BJ (cell line): Measurements from ENCODE around the gene TAF3. TPM values are rescaled to one million over a fixed set of nuclear protein-coding genes. Genes with fewer than 3 reads are reported as not detected.

Experiments used
- CTCF ChIA-PET: fragments of 350-600 bp; formaldehyde crosslinking; extraction: SDS; loops from one replicate; lab custom pipeline; 2021; ENCODE audit warnings: antibody characterized with exemption, inconsistent platforms; lab: Yijun Ruan, JAX
- POLR2A ChIA-PET: fragments of 300-600 bp; sonication (Branson Sonifier 250); formaldehyde crosslinking; extraction: SDS; loops from one replicate; lab custom pipeline; 2021; ENCODE audit warnings: antibody characterized with exemption; lab: Charles Lee
- DNase-seq: peaks from one replicate; pipeline ENCODE4 v3.0.0-alpha.2; 2011; ENCODE audit warnings: low read depth
- H3K27me3 ChIP-seq: 2 replicates; pipeline ENCODE4 v1.6.0; 2011; ENCODE audit warnings: low read length; ENCODE audit not compliant: control insufficient read depth, insufficient read depth
- H3K36me3 ChIP-seq: 2 replicates; pipeline ENCODE4 v1.5.1; 2011; ENCODE audit warnings: low read length; ENCODE audit not compliant: control insufficient read depth, insufficient read depth
- H3K4me3 ChIP-seq: 2 replicates; pipeline ENCODE4 v1.5.1; 2011; ENCODE audit warnings: low read depth, mild to moderate bottlenecking, control low read depth, low read length
- polyA plus RNA-seq: library from polyadenylated mRNA; depleted of rRNA; stranded (reverse); fragments of >200 nt; gene quantifications from 2 replicates; pipeline ENCODE4 v1.2.3, GENCODE V29; 2011
- TF ChIP-seq, protein P1 (sequence below): IDR thresholded peaks from 2 replicates; pipeline ENCODE4 v1.5.1; 2011; ENCODE audit warnings: low read depth, mild to moderate bottlenecking, control low read depth, inconsistent platforms, low read length, moderate library complexity; ENCODE audit not compliant: insufficient read depth

The TAF3 gene
- polyA plus RNA-seq, 1 experiment, result 1.8 TPM

DNA sequence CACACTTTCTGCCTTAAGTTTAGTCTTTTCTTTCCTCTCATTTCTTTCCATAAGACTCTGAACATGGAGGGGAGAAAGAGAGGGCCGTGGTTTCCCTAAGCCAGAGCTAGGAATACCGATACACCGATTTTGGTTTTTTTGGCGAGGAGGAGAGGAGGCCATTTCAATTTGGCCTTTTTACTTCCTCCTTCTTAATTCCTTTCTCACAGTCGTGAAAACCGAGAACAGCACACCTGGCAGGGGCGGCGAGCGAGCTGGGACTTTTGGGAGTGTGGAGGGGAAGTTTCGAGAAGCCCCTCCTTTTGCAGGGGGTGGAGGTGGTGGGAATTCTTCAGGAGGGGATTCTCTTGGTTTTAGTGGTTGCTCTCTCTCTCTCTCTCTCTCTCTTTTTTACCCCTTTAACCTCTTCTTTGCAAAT lies 242.4 kb downstream of the TAF3 start:
- TF ChIP-seq, protein P1, sequence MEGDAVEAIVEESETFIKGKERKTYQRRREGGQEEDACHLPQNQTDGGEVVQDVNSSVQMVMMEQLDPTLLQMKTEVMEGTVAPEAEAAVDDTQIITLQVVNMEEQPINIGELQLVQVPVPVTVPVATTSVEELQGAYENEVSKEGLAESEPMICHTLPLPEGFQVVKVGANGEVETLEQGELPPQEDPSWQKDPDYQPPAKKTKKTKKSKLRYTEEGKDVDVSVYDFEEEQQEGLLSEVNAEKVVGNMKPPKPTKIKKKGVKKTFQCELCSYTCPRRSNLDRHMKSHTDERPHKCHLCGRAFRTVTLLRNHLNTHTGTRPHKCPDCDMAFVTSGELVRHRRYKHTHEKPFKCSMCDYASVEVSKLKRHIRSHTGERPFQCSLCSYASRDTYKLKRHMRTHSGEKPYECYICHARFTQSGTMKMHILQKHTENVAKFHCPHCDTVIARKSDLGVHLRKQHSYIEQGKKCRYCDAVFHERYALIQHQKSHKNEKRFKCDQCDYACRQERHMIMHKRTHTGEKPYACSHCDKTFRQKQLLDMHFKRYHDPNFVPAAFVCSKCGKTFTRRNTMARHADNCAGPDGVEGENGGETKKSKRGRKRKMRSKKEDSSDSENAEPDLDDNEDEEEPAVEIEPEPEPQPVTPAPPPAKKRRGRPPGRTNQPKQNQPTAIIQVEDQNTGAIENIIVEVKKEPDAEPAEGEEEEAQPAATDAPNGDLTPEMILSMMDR, result no peak
- POLR2A ChIA-PET, result no interaction called here
- H3K27me3 ChIP-seq, result no peaks in the 10 kb centered on the region; the same call in 1 of the 2 replicates
- CTCF ChIA-PET, result interaction anchor here (1.2 kb wide), 1 partner anchor 9 kb away, joined by 5 read pairs; no protein-coding TSS in a partner anchor
- H3K36me3 ChIP-seq, result no peaks in the 10 kb centered on the region
- H3K4me3 ChIP-seq, result no peak overlapping the region
- no peak for DNase-seq

DNA sequence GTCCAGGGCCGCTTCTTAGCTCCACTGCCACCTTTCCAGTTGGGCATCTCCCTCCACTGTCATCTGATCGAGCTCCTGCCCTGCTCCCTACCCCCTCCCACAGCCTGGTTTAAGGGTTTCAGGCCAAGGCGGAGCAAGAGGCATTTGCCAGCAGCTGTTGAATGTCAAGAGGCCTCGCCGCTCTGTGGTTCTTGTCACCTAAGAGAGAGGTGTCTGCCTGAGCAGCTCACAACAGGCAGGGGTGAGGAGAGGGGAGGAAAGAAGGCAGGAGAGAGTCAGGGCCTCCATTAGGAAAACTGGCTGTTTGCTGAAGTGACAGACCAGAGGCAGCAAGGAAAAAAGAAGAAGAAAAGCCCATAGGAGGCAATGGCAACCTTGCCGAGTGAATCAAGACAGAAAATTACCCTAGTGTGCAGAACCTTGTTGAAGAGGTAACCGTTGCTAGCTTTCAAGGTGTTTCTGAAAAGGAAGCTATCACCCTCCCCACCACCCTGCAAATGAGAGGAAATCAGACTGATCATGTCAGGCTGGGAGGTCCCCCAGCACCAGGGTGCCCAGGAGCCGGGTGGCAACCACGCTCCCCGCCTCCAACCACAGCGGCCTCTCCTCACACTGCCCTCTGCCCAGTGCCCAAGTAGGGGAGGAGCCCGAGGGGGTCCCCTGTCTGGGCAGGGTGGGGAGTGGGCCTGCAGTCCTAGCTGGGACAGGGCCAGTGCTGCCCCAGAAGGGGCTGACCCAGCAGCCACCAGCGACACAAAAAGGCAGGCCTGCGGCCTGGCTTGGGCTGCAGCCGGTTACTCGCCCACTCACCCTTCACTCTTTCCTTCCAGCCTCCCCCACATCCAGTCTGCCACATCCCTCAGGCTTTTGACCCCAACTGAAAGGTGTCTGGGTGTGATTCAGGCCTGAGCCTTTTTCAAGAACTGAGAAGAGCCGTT lies 243.2 kb downstream of the TAF3 start:
- TF ChIP-seq, protein P1, result no peak
- DNase-seq, result no peak
- POLR2A ChIA-PET, result no interaction called here
- Histone ChIP-seq H3K4me3 (no peak overlapping the region), H3K27me3 (no peaks in the 10 kb centered on the region; the same call in 1 of the 2 replicates), H3K36me3 (no peaks in the 10 kb centered on the region)
- CTCF ChIA-PET, result interaction anchor here (1.2 kb wide), 1 partner anchor 9 kb away, joined by 5 read pairs; no protein-coding TSS in a partner anchor

DNA sequence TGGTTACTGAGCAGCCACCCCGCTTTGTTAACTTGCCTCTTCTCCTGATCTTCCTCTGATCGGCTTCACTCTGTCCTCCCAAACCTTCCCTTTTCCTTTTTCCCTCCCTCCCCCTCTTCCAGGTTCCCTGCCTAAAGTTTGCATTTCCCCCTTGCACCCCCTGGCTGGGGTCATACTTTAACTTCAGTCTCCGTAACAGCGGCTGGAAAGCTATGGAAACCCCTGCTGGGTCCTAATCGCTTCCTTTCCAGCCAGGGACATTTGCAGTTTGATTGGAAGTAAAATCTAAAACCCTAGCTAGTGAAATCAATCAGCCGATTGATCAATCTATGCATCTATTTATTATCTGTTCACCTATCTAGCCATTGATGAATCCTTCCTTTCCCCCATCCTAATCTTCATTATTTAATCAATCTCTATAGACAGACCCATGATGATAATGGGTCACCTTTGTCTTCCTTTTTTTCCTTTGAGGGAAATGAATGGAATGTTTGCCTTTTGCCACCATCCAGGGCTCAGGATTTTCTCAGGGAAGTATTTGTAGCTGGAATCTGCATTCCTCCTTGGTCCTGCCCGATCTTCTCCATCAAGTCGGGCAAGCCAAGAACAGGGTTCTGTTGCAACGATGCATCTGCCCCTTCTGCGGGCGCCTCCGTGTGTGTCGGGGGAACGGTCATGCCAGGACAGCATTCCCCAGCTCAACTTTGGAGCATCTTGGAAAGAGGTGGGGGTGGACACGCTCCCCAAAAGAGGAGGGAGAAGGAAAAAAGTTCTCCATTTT lies 245.0 kb downstream of the TAF3 start:
- no peaks in the 10 kb centered on the region for H3K36me3 ChIP-seq
- H3K4me3 ChIP-seq, result no peak overlapping the region
- ChIA-PET CTCF (interaction anchor here (0.7 kb wide), 1 partner anchor 205 kb away, joined by 4 read pairs; no protein-coding TSS in a partner anchor), POLR2A (no interaction called here)
- DNase-seq, result no peak
- TF ChIP-seq, protein P1, result no peak
- no peaks in the 10 kb centered on the region; the same call in 1 of the 2 replicates for H3K27me3 ChIP-seq

DNA sequence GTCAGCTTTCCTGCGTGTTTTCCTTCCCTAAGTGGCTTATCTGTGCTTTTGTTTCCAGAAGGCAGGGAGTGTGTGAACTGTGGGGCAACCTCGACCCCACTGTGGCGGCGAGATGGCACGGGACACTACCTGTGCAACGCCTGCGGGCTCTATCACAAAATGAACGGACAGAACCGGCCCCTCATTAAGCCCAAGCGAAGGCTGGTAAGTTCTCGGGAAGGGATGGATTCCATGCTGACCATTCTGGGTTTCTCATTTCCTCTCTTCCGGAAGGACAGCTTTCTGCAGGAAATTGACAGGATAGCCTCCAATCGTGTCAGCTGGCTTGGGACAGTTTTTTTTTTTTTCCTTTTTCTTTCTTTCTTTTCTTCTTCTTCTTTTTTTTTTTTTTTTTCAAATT lies 245.6 kb downstream of the TAF3 start:
- ChIA-PET POLR2A (no interaction called here), CTCF (interaction anchor here (1.4 kb wide), 1 partner anchor 11 kb away, joined by 5 read pairs; no protein-coding TSS in a partner anchor)
- DNase-seq, result no peak
- Histone ChIP-seq H3K36me3 (no peaks in the 10 kb centered on the region), H3K27me3 (no peaks in the 10 kb centered on the region), H3K4me3 (no peak overlapping the region)
- TF ChIP-seq, protein P1, result no peak

DNA sequence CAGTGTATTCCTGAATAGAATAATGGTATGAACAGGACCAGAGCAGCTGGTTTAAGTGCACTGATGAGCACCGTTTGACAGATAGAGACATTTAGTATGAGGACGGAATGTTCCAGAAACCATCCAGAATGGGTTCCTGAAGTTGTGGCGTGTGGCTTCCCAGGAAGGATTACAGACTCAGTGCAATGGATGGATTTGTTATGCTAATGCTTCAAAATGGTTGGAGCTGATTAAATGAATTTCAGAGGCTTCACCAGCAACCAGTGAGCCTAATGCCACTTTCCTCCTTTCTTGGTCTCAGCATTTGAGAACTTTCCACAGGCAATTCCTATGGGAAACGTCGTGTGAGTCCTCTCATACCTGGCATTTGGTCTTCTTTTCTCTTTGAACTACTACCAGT lies 246.1 kb downstream of the TAF3 start:
- TF ChIP-seq, protein P1, result no peak
- no peak overlapping the region for H3K4me3 ChIP-seq
- DNase-seq, result no peak
- ChIA-PET CTCF (interaction anchor here (1.4 kb wide), 1 partner anchor 11 kb away, joined by 5 read pairs; no protein-coding TSS in a partner anchor), POLR2A (no interaction called here)
- H3K36me3 ChIP-seq, result no peaks in the 10 kb centered on the region
- no peaks in the 10 kb centered on the region for H3K27me3 ChIP-seq
